Uterus (tissue), 4 donors: Measurements from ENCODE around the gene SLC16A3. TPM values are rescaled to one million over a fixed set of nuclear protein-coding genes. Genes with fewer than 3 reads are reported as not detected.

ENCODE experiments used
- DNase-seq, 2 donors: peaks; one replicate each; pipeline ENCODE4 v3.0.0-alpha.2; 2019 to 2020
- H3K27ac ChIP-seq, 2 donors: fragments of 200-600 bp; sonication (generic); 1 replicate in 1 of 2; 2 replicates in 1 of 2; pipeline ENCODE4 v1.5.1; 2016 to 2018
- H3K27me3 ChIP-seq, 2 donors: fragments of 200-600 bp; sonication (generic); one replicate each; pipeline ENCODE4 v1.5.1; 2018 to 2019; ENCODE audit warnings: control low read depth in 1 of 2
- H3K36me3 ChIP-seq, 2 donors: fragments of 200-600 bp; sonication (generic); one replicate each; pipeline ENCODE4 v1.5.1; 2019; ENCODE audit warnings: control low read depth in 1 of 2
- H3K4me1 ChIP-seq, 2 donors: fragments of 200-600 bp; sonication (generic); one replicate each; pipeline ENCODE4 v1.5.1; 2018 to 2019; ENCODE audit warnings: control low read depth in 1 of 2
- H3K4me3 ChIP-seq, 2 donors: fragments of 200-600 bp; sonication (generic); 1 replicate in 1 of 2; 2 replicates in 1 of 2; pipeline ENCODE4 v1.5.1; 2018 to 2019; ENCODE audit warnings: mild to moderate bottlenecking in 1 of 2
- H3K9me3 ChIP-seq, 2 donors: fragments of 200-600 bp; sonication (generic); one replicate each; pipeline ENCODE4 v1.5.1; 2019; ENCODE audit warnings: control low read depth in 1 of 2
- POLR2A ChIP-seq, 2 donors: fragments of 450-650 bp; IDR thresholded peaks; one replicate each; pipeline ENCODE4 v1.6.1; 2016; ENCODE audit warnings: antibody characterized with exemption in 2 of 2, mild to moderate bottlenecking in 1 of 2, moderate library complexity in 1 of 2
- intact Hi-C: fragments of 100-400 bp; cut with DNase I; formaldehyde crosslinking; loops from one replicate; pipeline ENCODE4 v1.15.1; 2023; ENCODE audit warnings: low total_unique reads
- total RNA-seq, 4 donors: library from RNA; depleted of rRNA in 3 of 4; stranded (reverse); fragments of >200 nt in 3 of 4; gene quantifications; one replicate each; pipeline versions ENCODE4 v1.1.0 to v1.2.4, GENCODE V29; 2014 to 2023
- TF ChIP-seq, protein P1 (sequence below), 4 experiments: fragments of 200-600 bp in 2 of 4; fragments of 450-650 bp in 2 of 4; sonication (generic) in 2 of 4; IDR thresholded peaks; one replicate each; pipeline ENCODE4 v1.5.1; 2016 to 2019; ENCODE audit warnings: antibody characterized with exemption in 4 of 4, mild to moderate bottlenecking in 2 of 4, moderate library complexity in 1 of 4
- donor health status: DM: yes; HTN: yes; CAD: no.

Gene SLC16A3
- total RNA-seq, 4 donors from 2014 or later: 1.5 to 28.6 (median 12.2) TPM

DNA sequence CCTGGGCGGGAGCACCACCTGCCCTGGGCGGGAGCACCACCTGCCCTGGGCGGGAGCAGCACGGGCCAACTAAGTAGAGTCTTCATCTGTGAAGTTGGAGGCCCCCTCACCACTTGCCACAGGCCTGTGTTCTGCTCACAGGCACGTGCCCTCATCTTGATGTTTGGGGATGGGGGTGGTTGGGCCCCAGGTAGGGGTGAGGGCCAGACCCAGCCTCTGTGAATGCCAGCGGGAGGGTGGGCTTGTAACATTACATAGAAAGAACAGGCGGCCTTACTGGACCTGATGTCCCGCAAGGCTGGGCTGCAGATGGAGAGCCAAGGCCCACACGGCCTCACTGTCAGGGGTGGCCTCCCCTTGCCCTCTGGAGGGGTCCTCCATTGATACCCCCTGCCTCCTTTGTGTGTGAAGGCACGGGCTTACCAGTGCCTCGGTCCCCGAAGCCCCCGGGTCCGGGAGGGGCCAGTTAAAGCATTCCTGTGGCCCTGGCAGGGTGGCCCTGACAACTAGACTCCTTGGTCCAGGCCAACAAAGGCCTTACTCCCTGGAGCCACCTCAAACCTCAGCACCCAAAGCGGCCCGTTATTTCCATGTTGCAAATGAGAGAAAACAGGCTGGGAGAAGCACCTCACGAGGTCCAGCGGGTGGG lies 1.1 kb upstream of the SLC16A3 start:
- DNase-seq: peak in 1 of 2 donors; percentile 21
- peak overlapping the region; percentile 56 to 75 for H3K27ac ChIP-seq
- H3K9me3 ChIP-seq: no peaks in the 10 kb centered on the region
- peaks cover 0 to 6% of the 10 kb centered on the region in 2 donors for H3K27me3 ChIP-seq
- H3K36me3 ChIP-seq: no peaks in the 10 kb centered on the region
- TF ChIP-seq POLR2A (IDR thresholded peaks at IDR 0.05): no peak
- TF ChIP-seq, protein P1, sequence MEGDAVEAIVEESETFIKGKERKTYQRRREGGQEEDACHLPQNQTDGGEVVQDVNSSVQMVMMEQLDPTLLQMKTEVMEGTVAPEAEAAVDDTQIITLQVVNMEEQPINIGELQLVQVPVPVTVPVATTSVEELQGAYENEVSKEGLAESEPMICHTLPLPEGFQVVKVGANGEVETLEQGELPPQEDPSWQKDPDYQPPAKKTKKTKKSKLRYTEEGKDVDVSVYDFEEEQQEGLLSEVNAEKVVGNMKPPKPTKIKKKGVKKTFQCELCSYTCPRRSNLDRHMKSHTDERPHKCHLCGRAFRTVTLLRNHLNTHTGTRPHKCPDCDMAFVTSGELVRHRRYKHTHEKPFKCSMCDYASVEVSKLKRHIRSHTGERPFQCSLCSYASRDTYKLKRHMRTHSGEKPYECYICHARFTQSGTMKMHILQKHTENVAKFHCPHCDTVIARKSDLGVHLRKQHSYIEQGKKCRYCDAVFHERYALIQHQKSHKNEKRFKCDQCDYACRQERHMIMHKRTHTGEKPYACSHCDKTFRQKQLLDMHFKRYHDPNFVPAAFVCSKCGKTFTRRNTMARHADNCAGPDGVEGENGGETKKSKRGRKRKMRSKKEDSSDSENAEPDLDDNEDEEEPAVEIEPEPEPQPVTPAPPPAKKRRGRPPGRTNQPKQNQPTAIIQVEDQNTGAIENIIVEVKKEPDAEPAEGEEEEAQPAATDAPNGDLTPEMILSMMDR (IDR thresholded peaks at IDR 0.05): no peak
- intact Hi-C loops: no loop called here
- H3K4me1 ChIP-seq: peaks cover 0 to 7% of the 10 kb centered on the region in 2 donors
- no peak overlapping the region for H3K4me3 ChIP-seq

DNA sequence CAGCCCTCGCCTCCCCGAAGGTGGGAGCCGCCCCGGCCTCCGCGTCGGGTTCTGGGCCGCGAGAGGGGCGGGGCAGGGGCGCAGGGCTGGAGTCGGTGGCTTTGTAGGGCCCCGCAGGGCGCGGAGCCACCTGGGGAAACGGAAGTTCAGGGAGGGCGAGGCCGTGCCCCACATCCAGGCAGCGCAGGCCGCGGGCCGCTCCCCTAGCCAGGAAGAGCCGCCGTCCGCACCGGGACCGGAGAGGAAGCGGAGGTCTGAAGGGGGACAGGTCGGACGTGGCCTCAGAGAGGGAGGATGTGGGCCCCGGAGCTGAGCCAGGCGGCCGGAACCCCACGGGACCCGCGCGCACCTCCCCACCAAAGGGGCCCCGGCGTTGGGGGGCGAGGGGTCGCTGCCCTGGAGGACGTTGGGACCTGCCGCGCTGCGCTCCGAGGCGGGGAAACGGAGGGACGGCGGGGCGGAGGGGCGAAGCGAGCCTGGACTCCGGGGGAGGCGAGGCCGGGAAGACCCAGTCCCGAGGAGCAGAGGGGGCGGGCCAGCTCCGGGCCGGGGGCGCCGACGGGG lies 482 bp upstream of the SLC16A3 start:
- Histone ChIP-seq H3K4me3 (peak overlapping the region; percentile 0 to 27), H3K27me3 (peaks cover 0 to 6% of the 10 kb centered on the region in 2 donors), H3K27ac (peak overlapping the region; percentile 56 to 75), H3K9me3 (no peaks in the 10 kb centered on the region), H3K4me1 (peaks cover 0 to 7% of the 10 kb centered on the region in 2 donors), H3K36me3 (no peaks in the 10 kb centered on the region)
- no peak for DNase-seq
- intact Hi-C loops: no loop called here
- no peak for TF ChIP-seq POLR2A (IDR thresholded peaks at IDR 0.05)
- TF ChIP-seq, protein P1 (IDR thresholded peaks at IDR 0.05): no peak

DNA sequence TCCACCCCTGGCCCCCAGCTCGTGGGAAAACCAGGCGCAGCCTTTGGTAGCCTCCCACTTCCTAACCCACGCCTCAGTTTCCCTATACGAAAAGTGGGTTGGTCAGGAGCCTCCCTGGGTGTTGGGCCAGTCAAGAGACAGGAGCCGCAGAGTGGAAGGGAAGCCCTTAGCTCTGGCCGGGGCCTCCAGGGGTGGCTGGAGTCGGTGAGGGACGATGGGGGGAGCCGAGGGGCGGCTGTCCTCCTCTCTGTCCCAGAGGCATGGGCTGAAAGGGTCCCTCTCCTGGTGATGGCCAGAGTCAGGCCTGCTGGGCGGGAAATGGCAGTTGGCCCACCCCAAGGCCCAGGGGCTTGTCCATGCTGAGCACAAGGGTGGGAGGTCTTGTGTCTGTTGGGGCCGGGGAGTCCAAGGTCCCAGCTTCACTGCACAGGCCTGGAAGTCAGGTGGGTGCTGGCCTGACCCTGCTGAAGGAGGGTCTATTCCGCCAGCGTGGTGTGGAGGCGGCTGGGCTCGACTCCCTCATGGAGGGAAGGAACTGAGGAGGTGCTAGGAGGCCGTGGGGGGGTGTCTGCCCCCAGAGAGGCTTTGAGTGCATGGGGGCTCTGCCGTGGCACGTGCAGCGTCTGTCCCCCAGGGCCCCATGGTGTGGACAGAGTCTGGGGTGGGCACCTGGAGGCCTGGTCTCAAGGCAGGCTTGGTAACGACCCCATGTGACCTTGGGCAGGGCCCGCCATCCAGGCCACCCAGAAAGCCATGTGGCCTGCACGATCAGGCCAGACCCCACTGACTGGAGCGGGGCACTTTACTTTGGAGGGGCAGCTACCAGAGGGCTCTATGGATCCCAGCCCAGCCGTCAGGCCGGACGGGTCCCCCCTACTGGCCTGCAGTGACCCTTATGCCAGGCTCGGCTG lies 1.1 kb downstream of the SLC16A3 start:
- peak overlapping the region; percentile 83 to 88 for H3K27ac ChIP-seq
- H3K4me1 ChIP-seq: peaks cover 0 to 7% of the 10 kb centered on the region in 2 donors
- no peaks in the 10 kb centered on the region for H3K36me3 ChIP-seq
- intact Hi-C loops: loop anchor here (10.0 kb wide), 1 partner anchor 95 kb away; no protein-coding TSS in a partner anchor
- no peak for DNase-seq
- no peaks in the 10 kb centered on the region for H3K9me3 ChIP-seq
- TF ChIP-seq, protein P1 (IDR thresholded peaks at IDR 0.05): no peak
- TF ChIP-seq POLR2A (IDR thresholded peaks at IDR 0.05): no peak
- peak overlapping the region; percentile 2 to 47 for H3K4me3 ChIP-seq
- peaks cover 0 to 6% of the 10 kb centered on the region in 2 donors for H3K27me3 ChIP-seq

DNA sequence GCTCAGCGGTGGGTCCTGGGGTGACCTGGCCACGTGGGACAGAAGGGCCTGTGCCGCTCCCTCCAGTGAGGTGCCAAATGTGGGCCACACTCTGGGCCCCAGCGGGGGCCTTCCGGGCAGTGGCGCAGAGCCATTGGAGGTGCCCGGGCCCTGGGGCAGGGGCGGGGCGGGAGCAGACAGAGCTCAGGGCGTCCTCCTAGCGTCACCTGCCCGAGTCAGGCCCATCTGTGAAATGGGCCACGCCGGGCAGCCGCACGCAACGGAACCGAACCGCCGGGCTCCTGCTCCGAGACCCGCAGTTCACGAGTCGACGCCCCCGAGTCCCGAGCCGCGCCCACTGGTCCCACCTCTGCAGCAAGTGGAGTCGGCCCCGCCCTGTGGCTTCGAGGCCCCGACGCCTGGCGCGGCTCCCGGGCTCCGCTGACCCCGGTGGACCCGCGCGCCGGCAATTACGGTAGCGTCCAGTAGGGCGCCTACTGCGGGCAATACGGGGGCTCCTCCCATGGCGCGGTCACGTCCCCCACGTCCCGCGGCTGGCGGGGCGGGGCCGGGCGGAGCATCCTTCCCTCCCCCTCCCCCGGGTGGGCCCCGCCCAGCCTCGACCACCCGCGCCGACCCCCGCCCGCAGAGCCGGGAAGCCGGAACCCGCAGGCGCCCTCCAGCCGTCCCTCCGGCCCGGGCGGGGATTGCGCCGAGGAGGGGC lies 1.9 kb downstream of the SLC16A3 start:
- Histone ChIP-seq H3K9me3 (no peaks in the 10 kb centered on the region), H3K27me3 (peaks cover 0 to 6% of the 10 kb centered on the region in 2 donors), H3K4me3 (peak overlapping the region; percentile 47 to 53), H3K4me1 (peaks cover 0 to 8% of the 10 kb centered on the region in 2 donors), H3K36me3 (no peaks in the 10 kb centered on the region), H3K27ac (peak overlapping the region; percentile 83 to 88)
- intact Hi-C loops: loop anchor here (10.0 kb wide), 1 partner anchor 94 kb away; no protein-coding TSS in a partner anchor
- DNase-seq: peak; percentile 82 to 91
- TF ChIP-seq POLR2A (IDR thresholded peaks at IDR 0.05): peak in 1 of 2 donors; percentile 18
- TF ChIP-seq, protein P1 (IDR thresholded peaks at IDR 0.05): peak; percentile 30 to 79 (median 64)
